Measurements from ENCODE around the gene MELK.
"Not testable (repeated sequence)": the region's sequence is repeated elsewhere in the genome, so short reads cannot be mapped to it uniquely, and the experiment has no call there.

- TF ChIP-seq EZH2phosphoT487 (IDR thresholded peaks at IDR 0.05; ENCODE audit: low read length); EZH2 (optimal IDR thresholded peaks at IDR 0.05; ENCODE audit: low read depth, low read length); CTCF (IDR thresholded peaks at IDR 0.05; ENCODE audit: low read length): not testable (repeated sequence)
These were observed 39.0 kb upstream of the MELK start for GRCh38 chr9:36533726-36534125.
